GM18517 (cell line): ENCODE measurements around the gene ANKRD40CL.

Source experiments
- ATAC-seq: cut with Tn5 transposase; IDR thresholded peaks from one replicate; pipeline ENCODE4 v1.9.1; 2021; ENCODE audit warnings: mild to moderate bottlenecking, moderate library complexity; ENCODE audit not compliant: unreplicated experiment

The ANKRD40CL gene

DNA sequence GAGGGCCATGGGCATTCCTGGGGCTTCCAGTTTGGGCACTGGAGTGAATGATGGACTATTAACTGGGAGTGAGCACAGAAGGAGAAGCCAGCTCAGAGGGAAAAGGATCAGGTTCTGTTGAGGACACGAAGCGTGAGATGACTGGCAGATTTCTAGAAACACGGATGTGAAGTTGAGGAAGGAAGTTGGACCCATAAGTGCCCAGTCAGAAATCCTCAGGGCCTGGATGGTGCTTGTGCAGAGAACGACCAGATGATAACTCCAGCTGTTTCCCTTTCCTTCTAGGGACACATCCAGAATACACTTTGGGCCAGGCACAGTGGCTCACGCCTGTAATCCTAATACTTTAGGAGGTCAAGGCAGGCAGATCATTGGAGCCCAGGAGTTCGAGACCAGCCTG lies 23.3 kb upstream of the ANKRD40CL start:
- no peak for ATAC-seq

DNA sequence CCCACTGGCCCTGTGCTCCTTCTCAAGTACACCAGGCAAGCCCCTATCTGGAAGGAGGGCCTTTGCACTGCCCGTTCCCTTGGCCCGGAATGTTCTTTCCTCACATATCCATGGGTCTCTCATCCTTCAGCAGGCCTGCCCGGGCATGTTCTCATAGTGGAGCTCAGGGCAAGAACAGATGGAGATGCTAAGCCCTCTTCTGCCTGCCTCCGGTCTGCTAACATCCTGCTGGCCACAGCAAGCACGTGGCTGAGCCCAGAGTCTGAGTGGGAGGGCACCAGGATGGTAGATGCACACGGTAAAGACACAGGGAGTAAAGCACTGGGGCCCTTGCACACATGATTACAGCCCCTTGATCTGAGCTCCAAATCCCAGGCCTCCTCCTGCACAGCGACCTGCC lies 19.8 kb upstream of the ANKRD40CL start:
- ATAC-seq: no peak

DNA sequence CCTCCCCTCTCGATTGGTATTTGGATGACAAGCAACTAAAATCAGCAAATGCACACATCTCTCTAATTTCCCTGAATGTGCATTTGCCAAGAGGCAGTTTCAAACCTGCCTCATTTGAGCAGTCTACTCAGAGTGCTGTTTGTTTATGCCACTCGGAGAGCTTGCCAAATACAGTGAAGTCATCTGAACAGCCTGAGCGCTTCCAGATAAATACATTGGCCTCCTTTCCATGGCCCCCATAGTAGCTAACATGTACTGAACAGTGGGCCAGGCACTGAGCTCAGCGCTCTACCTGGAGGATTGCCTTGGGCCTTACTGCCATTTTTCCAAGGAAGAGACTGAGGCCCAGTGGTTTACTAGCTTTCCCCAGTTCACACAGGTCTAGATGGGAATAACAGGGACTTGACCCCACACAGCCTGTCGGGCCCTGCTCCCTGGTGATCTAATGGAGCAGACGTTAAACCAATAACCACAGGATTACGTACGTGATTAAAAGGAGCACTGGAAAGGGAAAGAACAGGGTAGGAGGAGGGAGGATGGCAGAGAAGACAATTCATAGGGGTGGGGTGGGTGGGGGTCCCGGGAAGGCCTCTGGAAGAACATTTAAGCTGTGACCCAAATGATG lies 18.7 kb upstream of the ANKRD40CL start:
- no peak for ATAC-seq

DNA sequence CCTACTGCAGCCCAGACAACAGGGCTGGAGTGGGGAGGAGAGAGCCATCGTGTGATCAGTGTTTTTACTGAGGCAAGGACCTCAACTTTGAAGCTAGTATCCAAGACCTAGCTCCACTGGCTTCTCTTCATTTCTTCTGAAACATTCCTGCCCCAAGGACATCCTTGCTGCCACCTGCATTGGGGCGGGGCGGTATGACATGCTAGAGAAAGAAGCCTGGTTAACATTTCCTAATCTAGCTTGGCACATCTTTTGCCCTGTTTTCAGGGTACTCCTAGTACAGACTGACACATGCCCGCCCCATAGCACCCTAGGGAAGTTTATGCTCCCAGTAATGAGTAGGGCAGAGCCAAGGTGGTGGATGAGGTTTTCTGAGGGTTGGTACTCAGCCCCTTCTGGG lies 17.8 kb upstream of the ANKRD40CL start:
- no peak for ATAC-seq

DNA sequence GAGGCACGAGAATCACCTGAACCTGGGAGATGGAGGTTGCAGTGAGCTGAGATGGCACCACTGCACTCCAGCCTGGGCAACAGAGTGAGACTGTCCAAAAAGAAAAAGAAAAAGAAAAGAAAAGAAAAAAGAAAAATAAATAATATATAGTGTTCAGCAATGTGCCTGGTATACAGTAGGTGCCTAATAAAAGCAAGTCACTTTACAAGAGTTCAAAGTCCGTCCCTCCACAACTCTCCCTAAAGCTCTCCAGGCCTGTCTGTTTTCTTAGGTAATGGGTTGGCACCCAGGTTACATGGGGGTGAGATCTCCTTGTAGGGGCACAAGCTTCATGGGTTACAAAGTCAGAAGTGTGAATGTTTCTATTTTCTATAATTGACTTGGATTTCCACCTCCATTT lies 16.6 kb upstream of the ANKRD40CL start:
- no peak for ATAC-seq

DNA sequence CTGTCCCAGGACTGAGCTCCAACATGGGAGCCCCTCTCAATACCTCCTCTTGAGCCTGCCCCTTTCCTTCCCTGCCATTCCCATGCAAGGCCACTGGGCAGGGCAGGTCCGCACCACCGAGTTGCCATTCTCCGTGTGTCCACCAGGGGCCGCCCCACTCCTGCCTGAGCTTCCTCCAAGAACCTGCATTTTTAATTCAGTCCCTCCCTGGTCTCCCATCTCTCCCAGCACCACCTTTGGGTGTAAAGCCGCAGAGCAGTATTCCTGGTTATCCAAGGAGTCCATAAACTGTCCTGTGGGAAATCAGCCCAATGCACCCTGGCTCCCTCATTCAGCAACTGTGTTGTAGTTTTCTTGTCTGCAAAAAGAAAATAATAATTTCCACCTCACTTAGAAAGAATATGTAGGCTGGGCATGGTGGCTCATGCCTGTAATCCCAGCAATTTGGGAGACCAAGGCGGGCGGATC lies 15.9 kb upstream of the ANKRD40CL start:
- no peak for ATAC-seq

DNA sequence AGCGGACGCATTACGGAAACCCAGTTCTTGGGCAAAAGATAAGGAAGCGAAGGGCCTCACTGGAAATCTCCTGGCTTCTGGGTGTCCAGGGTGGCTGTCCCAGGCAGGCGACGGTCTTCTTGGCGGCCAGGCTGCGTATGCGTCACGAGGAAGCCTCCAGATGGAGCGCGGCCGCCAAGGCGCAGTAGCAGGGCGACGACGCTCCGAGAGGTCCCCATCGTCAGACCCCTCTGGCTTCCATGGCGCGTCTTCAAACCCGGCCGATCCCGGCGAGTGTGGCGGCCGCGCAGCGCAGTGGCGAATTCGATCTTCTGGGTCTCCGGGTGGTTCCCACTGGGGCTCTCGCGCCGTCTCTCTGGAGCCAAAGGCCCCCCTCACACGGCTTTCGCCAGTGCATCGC lies 13.8 kb upstream of the ANKRD40CL start:
- no peak for ATAC-seq

DNA sequence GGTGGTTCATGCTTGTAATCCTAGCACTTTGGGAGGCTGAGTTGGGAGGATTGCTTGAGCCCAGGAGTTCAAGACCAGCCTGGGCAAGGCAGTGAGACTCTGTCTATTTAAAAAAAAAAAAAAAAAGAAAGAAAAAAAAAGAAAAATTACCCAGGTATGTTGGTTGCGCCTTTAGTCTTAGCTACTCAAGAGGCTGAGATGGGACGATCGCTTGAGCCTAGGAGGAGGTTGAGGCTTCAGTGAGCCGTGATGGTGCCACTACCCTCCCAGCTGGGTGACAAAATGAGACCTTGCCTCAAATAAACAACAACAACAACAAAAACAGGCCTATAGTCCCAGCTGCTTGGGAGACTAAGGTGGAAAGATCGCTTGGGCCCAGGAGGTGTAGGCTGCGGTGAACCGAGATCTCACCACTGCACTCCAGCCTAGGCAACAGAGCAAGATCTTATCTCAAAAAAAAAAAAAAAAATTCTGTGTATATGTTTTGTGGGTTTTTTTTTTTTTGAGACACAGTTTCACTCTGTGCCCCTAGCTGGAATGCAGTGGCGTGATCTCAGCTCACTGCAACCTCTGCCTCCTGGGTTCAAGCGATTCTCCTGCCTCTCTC lies 12.5 kb upstream of the ANKRD40CL start:
- no peak for ATAC-seq

DNA sequence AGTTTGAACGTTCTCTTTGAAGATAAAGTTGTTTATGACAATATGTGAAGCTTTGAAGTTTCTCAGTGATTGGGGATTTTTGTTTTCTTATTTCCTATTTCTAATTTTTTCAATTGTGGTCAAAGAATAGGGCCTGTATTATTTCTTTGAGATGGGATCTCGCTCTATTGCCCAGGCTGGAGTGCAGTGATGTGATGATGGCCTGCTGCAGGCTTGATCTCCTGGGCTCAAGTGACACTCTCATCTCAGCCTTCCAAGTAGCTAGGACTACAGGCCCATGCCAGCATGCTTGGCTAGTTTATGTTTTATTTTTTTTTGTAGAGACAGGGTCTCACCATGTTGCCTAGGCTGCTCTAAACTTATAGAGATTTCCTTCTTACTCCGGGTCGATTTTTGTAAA lies 11.7 kb upstream of the ANKRD40CL start:
- no peak for ATAC-seq

DNA sequence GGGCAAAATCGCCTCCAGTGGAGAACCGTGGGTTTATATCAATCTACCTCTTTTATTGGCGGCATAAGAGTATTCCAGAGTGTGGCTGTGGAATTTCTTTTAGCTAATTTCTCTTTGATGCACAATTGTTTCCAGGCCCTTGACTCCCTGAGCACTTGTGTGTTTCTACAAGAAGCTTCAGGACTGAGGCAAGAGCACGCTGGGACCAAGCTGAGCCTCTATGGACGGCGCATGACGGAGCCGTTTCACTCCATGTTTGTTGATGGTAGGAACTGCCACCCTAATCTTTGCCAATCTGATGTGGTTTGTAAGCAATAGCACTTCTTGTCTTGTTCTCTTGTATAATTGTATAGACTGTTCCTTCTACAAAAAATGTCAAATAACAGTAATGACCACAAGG lies 11.2 kb upstream of the ANKRD40CL start:
- no peak for ATAC-seq

DNA sequence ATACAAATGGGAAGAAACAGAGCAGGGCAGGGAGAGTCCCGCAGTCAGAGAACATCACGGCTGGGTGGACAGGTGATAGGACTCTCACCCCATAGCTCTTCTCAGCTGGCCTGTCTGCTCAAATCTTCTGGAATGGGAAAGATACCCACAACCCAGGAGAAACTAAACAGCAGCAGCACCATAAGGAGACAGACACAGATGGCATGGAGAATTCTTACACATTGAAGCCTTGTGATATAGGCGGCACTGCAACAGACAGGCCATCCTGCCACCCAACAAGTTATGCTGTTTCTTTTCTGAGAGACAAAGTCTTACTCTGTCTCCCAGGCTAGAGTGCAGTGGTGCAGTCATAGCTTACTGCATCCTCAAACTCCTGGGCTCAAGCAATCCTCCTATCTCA lies 8.6 kb upstream of the ANKRD40CL start:
- no peak for ATAC-seq

DNA sequence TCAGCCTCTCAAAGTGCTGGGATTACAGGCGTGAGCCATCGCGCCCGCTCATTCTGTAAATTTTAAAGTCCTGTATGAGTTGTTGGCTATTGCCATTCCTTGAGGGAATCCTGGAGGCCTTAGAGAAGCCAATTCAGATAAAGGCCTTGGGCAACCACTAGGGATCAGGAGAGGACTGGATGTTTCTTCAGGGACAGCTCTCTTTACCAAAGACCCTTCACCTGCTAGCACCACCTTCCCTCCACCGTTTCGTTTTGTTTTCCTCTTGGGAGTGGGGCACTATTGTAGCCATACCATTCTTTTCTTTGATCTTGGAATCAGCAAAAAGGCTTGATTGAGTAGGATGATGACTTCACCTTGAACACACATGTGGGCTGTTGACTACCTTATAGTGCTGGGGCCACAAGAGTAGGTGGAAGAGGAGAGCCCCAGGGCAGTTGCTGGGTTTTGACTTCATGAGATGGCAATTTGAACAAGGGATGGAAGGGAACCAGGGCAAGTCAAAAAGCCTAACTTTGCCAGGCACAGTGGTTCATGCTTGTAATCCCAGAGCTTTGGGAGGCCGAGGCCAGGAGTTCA lies 7.0 kb upstream of the ANKRD40CL start:
- no peak for ATAC-seq

DNA sequence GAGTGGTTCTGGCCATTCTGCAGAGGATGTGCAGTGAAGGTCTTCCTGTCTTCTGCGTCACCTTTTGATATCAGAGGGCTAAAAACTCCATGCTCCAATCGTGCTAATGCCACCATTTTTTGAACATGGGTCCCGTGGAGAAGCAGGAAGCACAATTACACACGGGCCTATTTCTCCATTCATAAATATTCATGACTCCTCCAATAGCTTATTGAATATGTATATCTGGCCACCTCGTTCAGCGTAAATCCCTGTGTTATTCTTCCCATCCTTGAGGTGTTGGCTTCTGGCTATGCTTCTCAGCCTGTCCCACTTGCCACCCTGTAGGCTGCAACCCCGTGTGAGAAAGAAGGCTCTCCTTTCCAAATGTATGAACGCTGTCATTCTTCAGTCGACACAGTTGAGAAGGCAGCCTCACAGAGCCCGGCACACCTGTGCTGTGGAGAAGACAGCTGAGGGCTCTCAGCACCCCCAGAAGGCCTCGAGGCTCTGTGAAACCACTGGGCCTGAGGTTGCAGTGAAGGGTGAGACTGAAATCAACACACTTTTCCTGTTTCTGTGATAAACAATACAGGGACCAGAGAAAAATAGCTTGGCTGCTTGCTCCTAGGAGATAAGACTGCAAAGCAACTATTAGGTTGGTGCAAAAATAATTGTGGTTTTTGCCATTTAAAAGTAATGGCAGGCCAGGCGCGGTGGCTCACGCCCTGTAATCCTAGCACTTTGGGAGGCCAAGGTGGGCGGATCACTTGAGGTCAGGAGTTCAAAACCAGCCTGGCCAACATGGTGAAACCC lies 4.9 kb upstream of the ANKRD40CL start:
- ATAC-seq: no peak

DNA sequence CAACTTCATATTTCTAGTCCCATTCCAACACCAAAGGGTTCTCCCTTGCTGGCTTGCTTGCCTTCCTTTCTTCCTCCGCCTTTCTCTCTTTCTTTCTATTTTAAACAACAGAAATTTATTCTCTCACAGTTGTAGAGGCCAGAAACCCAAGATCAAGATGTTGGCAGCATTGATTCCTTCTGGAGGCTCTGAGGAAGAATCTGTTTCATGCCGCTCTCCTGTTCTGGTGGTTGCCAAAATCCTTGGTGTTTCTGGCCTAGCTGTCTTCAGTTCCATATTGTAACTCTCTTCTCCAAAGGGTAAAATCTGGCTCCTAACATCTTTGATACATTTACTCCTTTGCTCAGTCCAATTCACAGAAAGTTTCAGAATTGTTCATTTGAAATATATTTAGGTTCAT lies 3.0 kb upstream of the ANKRD40CL start:
- ATAC-seq: no peak

DNA sequence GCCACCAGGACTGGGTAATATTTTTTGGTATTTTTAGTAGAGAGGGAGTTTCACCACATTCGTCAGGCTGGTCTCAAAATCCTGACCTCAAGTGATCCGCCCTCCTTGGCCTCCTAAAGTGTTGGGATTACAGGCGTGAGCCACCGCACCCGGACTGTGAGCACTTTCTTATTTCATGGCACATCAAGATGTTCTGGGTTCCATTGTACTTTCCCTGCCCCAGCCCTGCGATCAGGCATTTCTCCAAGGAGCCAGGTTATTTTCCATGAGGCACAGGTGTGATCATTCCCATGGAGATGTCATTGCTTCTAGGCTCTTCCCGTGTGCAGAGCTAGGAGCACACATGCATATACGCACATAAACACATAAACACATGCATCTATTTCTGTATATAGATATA lies 2.6 kb upstream of the ANKRD40CL start:
- no peak for ATAC-seq

DNA sequence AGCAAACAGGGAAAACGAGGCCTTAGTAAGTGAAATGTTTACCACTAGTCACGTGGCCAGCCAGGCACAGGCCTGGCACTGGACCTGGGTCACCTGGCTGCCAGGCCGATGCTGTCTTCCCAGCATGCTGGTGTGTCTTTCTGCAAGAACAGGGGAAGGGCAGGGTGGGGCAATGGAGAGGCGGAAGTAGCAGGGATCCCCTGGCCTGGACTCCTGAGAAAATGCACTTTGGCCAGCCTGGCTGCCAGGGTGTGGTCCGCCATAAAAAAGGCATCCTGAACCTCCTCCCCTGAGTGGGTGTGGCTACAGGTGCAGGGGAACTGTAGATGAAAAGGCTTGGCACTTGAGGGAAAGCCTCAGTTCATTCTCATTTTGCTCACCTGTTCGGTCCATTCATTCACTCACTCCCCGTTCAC lies 1.0 kb upstream of the ANKRD40CL start:
- ATAC-seq: no peak

DNA sequence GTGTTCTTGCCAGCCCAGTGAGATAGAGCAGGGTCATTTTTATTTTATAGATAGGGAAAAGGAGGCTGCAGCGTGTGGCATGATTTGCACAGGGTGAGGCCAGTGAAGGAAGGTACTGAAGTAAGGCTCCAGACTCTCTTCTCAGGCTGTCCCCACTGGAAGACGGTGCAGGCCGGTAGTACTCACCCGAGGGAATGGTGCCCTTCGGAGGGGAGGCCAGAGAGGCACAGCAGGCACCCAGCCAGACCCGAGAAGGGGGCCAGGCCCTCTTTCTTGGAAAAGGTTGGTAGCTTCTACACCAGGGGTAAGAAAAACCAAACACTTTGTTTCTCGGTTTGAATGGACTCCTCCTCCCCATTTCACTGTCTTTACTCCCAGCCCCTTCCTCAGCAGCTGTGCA lies 288 bp downstream of the ANKRD40CL start:
- ATAC-seq: no peak

DNA sequence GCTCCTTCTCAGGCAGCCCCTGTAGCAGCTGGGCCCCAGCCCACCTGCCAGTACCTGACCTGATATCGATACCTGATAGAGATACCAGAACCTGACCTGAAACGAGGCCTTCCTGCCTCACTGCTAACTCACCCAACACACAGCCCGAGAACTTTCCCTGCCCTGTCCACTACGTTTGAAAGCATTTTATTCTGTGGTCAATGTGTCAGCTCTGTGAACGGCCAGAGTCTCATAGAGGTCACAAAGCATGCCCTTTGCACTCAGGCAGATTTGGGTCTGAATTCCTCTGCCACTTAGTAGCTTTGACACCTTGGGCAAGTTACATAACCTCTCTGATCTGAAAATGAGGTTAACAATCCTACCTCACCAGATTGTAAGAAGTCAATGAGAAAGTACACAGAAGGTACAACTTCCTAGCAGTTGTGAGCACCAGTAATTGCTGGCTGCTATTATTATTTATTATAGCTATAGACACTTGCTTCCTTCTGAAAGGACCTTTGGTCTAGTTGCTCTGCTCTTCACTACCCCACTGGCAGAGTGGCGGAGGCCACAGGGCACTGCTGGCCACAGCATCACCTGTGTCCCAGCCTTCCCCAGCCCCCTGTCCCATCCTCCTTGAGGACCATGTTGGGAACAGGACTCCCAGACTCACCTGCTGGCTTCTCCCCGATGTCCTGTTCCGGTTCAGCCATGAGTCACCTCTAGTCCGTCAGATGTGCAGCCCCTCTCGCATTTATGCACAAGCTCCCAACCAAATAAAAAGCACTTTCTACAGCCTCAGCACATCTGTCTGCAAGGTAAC lies 895 bp downstream of the ANKRD40CL start:
- no peak for ATAC-seq

DNA sequence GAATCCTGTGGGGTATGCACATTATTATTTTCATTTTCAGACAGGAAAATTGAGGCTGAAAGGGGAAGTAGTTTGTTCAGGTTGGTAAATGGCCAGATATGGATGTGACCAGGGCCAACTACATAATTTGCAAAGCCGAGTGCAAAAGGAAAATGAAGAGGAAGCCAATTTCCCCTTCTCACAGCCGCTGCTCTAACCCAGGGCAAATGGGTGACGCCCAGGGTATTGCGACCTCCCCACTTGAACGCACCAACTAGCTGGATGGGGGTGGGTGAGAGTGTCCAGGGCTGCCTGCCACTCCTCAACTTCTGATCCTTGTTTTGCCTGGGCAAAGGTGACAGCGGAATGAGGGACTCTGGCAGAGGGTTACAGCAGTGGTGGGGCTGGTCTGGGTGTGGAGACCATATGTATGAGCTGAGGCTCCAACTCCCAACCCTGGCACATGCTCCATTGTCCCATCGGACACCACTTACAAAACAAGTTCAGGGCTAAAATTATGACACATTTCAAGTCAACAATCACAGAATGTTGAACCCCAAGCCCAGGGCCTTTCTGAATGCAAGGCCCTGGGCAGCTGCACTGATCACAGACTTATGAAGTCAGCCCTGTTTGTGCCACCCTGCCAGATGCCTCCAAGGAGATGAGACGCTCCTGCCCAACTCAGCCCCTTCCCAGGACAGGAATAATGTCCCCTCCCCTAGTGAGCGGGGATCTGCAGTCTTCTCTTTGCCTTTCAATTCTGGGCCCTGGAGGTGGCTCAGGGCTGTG lies 1.7 kb downstream of the ANKRD40CL start:
- ATAC-seq: no peak

DNA sequence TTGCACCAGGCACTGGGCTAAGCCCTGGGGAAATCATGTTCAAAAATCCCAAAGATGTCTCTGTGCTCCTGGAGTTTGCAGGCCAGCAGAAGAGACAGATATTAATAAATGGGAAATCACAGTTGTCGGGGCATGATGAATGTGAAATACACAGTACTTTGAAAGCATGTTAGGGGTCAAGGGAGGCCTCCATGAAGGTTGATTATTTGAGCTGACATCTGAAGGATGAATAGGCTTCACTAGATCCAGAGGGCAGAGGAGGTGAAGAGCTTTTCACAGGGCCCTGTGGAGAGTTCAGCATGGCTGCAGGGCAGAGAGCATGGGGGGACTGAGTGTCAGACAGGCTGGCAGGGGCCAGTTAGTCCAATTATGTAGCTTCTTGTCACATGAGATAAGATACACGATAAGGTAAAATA lies 2.6 kb downstream of the ANKRD40CL start:
- ATAC-seq: no peak
